GM12891 (cell line): Measurements from ENCODE around the gene DENND4B.

Source experiments
- PAX5 ChIP-seq: IDR thresholded peaks from 2 replicates; pipeline ENCODE4 v1.6.1; 2011; ENCODE audit warnings: low read length, moderate library complexity, mild to moderate bottlenecking; ENCODE audit not compliant: insufficient read depth, severe bottlenecking
- POLR2A ChIP-seq: IDR thresholded peaks from 2 replicates; pipeline ENCODE4 v1.6.1; 2011; ENCODE audit warnings: low read depth, low read length, control low read depth
- POLR2AphosphoS5 ChIP-seq: IDR thresholded peaks from 2 replicates; pipeline ENCODE4 v1.6.1; 2011; ENCODE audit warnings: low read depth, low read length, control low read depth
- SPI1 ChIP-seq: IDR thresholded peaks from 2 replicates; pipeline ENCODE4 v1.6.1; 2011; ENCODE audit warnings: low read depth, low read length, control low read depth
- TAF1 ChIP-seq: IDR thresholded peaks from 2 replicates; pipeline ENCODE4 v1.6.1; 2011; ENCODE audit warnings: low read depth, low read length, control low read depth

GRCh38 chr1:153984123-153984894, 37.8 kb upstream of the DENND4B start:
- TF ChIP-seq TAF1 (no peak), POLR2AphosphoS5 (no peak), POLR2A (no peak), SPI1 (no peak), PAX5 (no peak)
